Endothelial cell of umbilical vein (primary cell): ENCODE results near the gene PGBD5. TPM values are rescaled to one million over a fixed set of nuclear protein-coding genes. Genes with fewer than 3 reads are reported as not detected.

Experiments
- BruUV-seq: library from RNA; stranded (reverse); fragments of 400-500 nt; replicated peaks from 2 replicates; lab custom pipeline; 2021; lab: Mats Ljungman, UMichigan
- CTCF ChIA-PET: fragments of 300-600, 350-600 bp; sonication (Branson Sonifier 250); formaldehyde crosslinking; loops from one replicate; lab custom pipeline; 2021; ENCODE audit warnings: antibody characterized with exemption, inconsistent platforms; lab: Charles Lee
- POLR2A ChIA-PET: fragments of 300-600, 350-600 bp; sonication (Branson Sonifier 250); formaldehyde crosslinking; loops from one replicate; lab custom pipeline; 2021; ENCODE audit warnings: antibody characterized with exemption, inconsistent platforms; lab: Charles Lee
- DNase-seq: peaks from one replicate; pipeline ENCODE4 v3.0.0-alpha.2; 2011; ENCODE audit warnings: low read depth, low spot score
- FAIRE-seq: peaks from 2 replicates; lab custom pipeline; 2011; peaks lifted over from hg19 to GRCh38; lab: Jason Lieb, UNC
- H2AFZ ChIP-seq: 2 replicates; pipeline ENCODE4 v1.6.0; 2012; ENCODE audit warnings: low read depth, low read length, control low read depth, inconsistent platforms
- H3K27ac ChIP-seq: 2 replicates; pipeline ENCODE4 v1.5.1; 2011; ENCODE audit warnings: low read depth, mild to moderate bottlenecking, control low read depth, low read length, moderate library complexity; ENCODE audit not compliant: insufficient read depth
- H3K27me3 ChIP-seq, 2 experiments: 2 replicates each; pipeline versions ENCODE4 v1.6.0 to v1.6.1; 2011; ENCODE audit warnings: low read length in 2 of 2, mixed read lengths in 1 of 2; ENCODE audit not compliant: control insufficient read depth in 2 of 2, insufficient read depth in 2 of 2
- H3K36me3 ChIP-seq, 2 experiments: 2 replicates in 1 of 2; 3 replicates in 1 of 2; pipeline ENCODE4 v1.5.1; 2011; ENCODE audit warnings: low read length in 2 of 2, mild to moderate bottlenecking in 1 of 2, moderate library complexity in 1 of 2; ENCODE audit not compliant: control insufficient read depth in 2 of 2, insufficient read depth in 2 of 2; ENCODE audit errors: extremely low read depth in 1 of 2
- H3K4me1 ChIP-seq: 3 replicates; pipeline ENCODE4 v1.5.1; 2011; ENCODE audit warnings: mild to moderate bottlenecking, low read length; ENCODE audit not compliant: control insufficient read depth, insufficient read depth; ENCODE audit errors: extremely low read depth
- H3K4me2 ChIP-seq: 2 replicates; pipeline ENCODE4 v1.6.1; 2011; ENCODE audit warnings: low read length, control low read depth, mixed read lengths; ENCODE audit not compliant: insufficient read depth
- H3K4me3 ChIP-seq, 3 experiments: fragments of 200-600 bp in 1 of 3; sonication (generic), shearing (Covaris generic) in 1 of 3; replicated peaks in 1 of 3; 2 replicates each; pipeline ENCODE4 v1.5.1; 2011 to 2016; ENCODE audit warnings: control low read depth in 3 of 3, low read length in 3 of 3, mild to moderate bottlenecking in 2 of 3, inconsistent platforms in 1 of 3, low read depth in 1 of 3, moderate library complexity in 1 of 3; ENCODE audit not compliant: insufficient read depth in 1 of 3
- H3K79me2 ChIP-seq: 2 replicates; pipeline ENCODE4 v1.6.0; 2012; ENCODE audit warnings: low read length, inconsistent platforms; ENCODE audit not compliant: control insufficient read depth, insufficient read depth
- H3K9ac ChIP-seq: replicated peaks from 2 replicates; pipeline ENCODE3; 2011; ENCODE audit warnings: low read length, control low read depth; ENCODE audit not compliant: insufficient read depth; ENCODE audit errors: extremely low read depth
- H3K9me1 ChIP-seq: replicated peaks from 3 replicates; pipeline ENCODE4 v1.6.0; 2011; ENCODE audit warnings: mild to moderate bottlenecking, low read length; ENCODE audit not compliant: control insufficient read depth, insufficient read depth; ENCODE audit errors: extremely low read depth
- H3K9me3 ChIP-seq: replicated peaks from 2 replicates; pipeline ENCODE4 v1.5.1; 2012; ENCODE audit warnings: low read length, inconsistent platforms; ENCODE audit not compliant: control insufficient read depth, insufficient read depth
- H4K20me1 ChIP-seq: replicated peaks from 2 replicates; pipeline ENCODE3; 2011; ENCODE audit warnings: mild to moderate bottlenecking, low read length; ENCODE audit not compliant: control insufficient read depth, insufficient read depth; ENCODE audit errors: extremely low read depth
- EZH2 ChIP-seq: IDR thresholded peaks from 2 replicates; pipeline ENCODE4 v1.6.1; 2012; ENCODE audit warnings: borderline replicate concordance, low read depth, mild to moderate bottlenecking, moderate library complexity, low read length, inconsistent platforms; ENCODE audit not compliant: severe bottlenecking
- FOS ChIP-seq: IDR thresholded peaks from 2 replicates; pipeline ENCODE4 v1.6.1; 2011; ENCODE audit warnings: mild to moderate bottlenecking, low read length, moderate library complexity, borderline replicate concordance; ENCODE audit not compliant: insufficient read depth
- GATA2 ChIP-seq: IDR thresholded peaks from 2 replicates; pipeline ENCODE4 v1.7.0; 2011; ENCODE audit warnings: low read depth, mild to moderate bottlenecking, moderate library complexity, mixed read lengths, low read length; ENCODE audit not compliant: insufficient read length, insufficient read depth
- JUN ChIP-seq: IDR thresholded peaks from 2 replicates; pipeline ENCODE4 v1.6.1; 2011; ENCODE audit warnings: borderline replicate concordance, low read depth; ENCODE audit not compliant: insufficient read length, insufficient read depth
- POLR2A ChIP-seq: IDR thresholded peaks from 2 replicates; pipeline ENCODE4 v1.6.1; 2012; ENCODE audit warnings: low read depth, mild to moderate bottlenecking, control low read depth, low read length
- POLR2AphosphoS5 ChIP-seq: IDR thresholded peaks from 2 replicates; pipeline ENCODE4 v1.6.1; 2012; ENCODE audit warnings: low read depth, mild to moderate bottlenecking, control low read depth, low read length, moderate library complexity; ENCODE audit not compliant: insufficient read depth
- dilution Hi-C: fragments of 300-500 bp; cut with MboI; formaldehyde crosslinking; loops from one replicate; pipeline ENCODE4 v1.15.0; 2019; ENCODE audit warnings: low sequenced_read_pairs; ENCODE audit not compliant: extremely low pct_ligation_motif_present
- intact Hi-C: fragments of 100-400 bp; cut with micrococcal nuclease; formaldehyde crosslinking; loops from one replicate; pipeline ENCODE4 v1.10.0; 2022
- polyA plus RNA-seq, 4 experiments: library from polyadenylated mRNA; depleted of rRNA in 3 of 4; stranded (reverse) in 3 of 4; unstranded in 1 of 4; fragments of >200 nt; gene quantifications; 2 replicates each; pipeline versions ENCODE4 v1.2.1 to v1.2.3, GENCODE V29; 2011 to 2012; ENCODE audit warnings: missing spikeins in 1 of 4
- total RNA-seq: library from RNA; stranded (reverse); gene quantifications from 2 replicates; pipeline ENCODE4 v1.2.3, GENCODE V29; 2021
- TF ChIP-seq, protein P1 (sequence below), 2 donors: IDR thresholded peaks; 1 replicate in 1 of 2; 2 replicates in 1 of 2; pipeline ENCODE4 v1.5.1; 2011; ENCODE audit warnings: low read length in 2 of 2, mild to moderate bottlenecking in 2 of 2, moderate library complexity in 2 of 2, control low read depth in 1 of 2, inconsistent platforms in 1 of 2, low read depth in 1 of 2; ENCODE audit not compliant: insufficient read depth in 1 of 2; ENCODE audit errors: extremely low read depth in 1 of 2
- TF ChIP-seq, protein P2 (sequence below): IDR thresholded peaks from 2 replicates; pipeline ENCODE4 v1.6.1; 2011; ENCODE audit not compliant: insufficient read depth, insufficient read length

The PGBD5 gene
- total and polyA plus RNA-seq, 2 donors (not counting 3 experiments of a cell fraction or from before 2014, with no cell fraction given) = 0.03 TPM; not detected in 1

DNA sequence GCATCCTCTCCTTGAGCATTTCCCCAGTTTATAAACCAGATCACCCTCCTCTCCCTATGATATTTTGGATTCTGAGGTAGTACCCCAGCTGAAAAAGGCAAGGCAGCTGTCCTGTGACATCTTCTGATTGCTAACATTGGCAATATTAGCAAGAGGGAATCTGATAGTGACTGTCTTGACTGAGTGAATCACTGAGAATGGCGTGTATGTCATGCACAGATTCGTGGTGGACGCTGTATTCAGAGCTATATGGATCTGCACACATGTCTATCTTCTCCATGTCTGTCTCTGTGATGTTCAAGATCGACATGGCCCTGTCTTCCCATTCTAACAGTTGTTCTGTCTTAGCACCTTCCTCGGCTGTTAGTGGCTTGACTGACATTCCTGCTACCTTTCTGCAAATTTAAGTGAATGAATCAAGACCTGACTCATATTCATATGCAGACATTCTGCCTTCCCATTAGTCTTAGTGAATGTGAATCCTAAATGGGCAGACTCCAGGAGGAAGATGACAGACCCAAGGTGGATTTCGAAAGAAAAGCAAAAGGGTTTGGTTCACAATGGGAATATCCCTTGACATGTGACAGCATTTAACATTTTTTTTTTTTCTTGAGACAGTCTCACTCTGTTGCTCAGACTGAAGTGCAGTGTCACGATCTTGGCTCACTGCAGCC, 97.7 kb downstream of the PGBD5 start:
- Histone ChIP-seq H3K9me1 (no peaks in the 10 kb centered on the region), H3K36me3 (no peaks in the 10 kb centered on the region), H3K27me3 (no peaks in the 10 kb centered on the region), H4K20me1 (no peaks in the 10 kb centered on the region), H3K4me1 (no peaks in the 10 kb centered on the region), H3K9ac (no peak overlapping the region), H3K79me2 (no peaks in the 10 kb centered on the region), H2AFZ (no peak overlapping the region), H3K4me3 (no peak overlapping the region), H3K9me3 (no peaks in the 10 kb centered on the region), H3K27ac (no peak overlapping the region), H3K4me2 (no peak overlapping the region)
- POLR2A ChIA-PET = no interaction called here
- TF ChIP-seq, protein P1, sequence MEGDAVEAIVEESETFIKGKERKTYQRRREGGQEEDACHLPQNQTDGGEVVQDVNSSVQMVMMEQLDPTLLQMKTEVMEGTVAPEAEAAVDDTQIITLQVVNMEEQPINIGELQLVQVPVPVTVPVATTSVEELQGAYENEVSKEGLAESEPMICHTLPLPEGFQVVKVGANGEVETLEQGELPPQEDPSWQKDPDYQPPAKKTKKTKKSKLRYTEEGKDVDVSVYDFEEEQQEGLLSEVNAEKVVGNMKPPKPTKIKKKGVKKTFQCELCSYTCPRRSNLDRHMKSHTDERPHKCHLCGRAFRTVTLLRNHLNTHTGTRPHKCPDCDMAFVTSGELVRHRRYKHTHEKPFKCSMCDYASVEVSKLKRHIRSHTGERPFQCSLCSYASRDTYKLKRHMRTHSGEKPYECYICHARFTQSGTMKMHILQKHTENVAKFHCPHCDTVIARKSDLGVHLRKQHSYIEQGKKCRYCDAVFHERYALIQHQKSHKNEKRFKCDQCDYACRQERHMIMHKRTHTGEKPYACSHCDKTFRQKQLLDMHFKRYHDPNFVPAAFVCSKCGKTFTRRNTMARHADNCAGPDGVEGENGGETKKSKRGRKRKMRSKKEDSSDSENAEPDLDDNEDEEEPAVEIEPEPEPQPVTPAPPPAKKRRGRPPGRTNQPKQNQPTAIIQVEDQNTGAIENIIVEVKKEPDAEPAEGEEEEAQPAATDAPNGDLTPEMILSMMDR (IDR thresholded peaks at IDR 0.05; ENCODE audit: extremely low read depth in 1 of 2, insufficient read depth in 1 of 2, low read depth in 1 of 2, low read length in 2 of 2) = no peak
- TF ChIP-seq EZH2 (no peak), POLR2AphosphoS5 (no peak), POLR2A (no peak), GATA2 (no peak), FOS (no peak), JUN (no peak)
- TF ChIP-seq, protein P2, sequence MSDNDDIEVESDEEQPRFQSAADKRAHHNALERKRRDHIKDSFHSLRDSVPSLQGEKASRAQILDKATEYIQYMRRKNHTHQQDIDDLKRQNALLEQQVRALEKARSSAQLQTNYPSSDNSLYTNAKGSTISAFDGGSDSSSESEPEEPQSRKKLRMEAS = no peak
- dilution Hi-C loops (no loop called here), intact Hi-C loops (no loop called here)
- CTCF ChIA-PET = no interaction called here
- FAIRE-seq (no peak), DNase-seq (no peak)
- BruUV-seq = no TSS peak
